HepG2 (cell line): Measurements from ENCODE around the gene SIT1. TPM values are rescaled to one million over a fixed set of nuclear protein-coding genes. Genes with fewer than 3 reads are reported as not detected.
A peak's percentile ranks its signal among the peaks of the same experiment; 100 is the strongest.

Source experiments
- DNMT1 ChIP-seq: sonication (generic); formaldehyde crosslinking; IDR thresholded peaks from 2 replicates; pipeline ENCODE4 v1.5.1; 2020; ENCODE audit warnings: mild to moderate bottlenecking, missing genetic modification reagents
- DR1 ChIP-seq: sonication (generic); formaldehyde crosslinking; IDR thresholded peaks from 2 replicates; pipeline ENCODE4 v1.8.0; 2021; ENCODE audit warnings: mild to moderate bottlenecking, missing genetic modification reagents, inconsistent platforms
- FOXA3 ChIP-seq: IDR thresholded peaks from 2 replicates; pipeline ENCODE4 v1.6.1; 2016; ENCODE audit warnings: missing genetic modification reagents, missing compliant biosample characterization
- FOXP1 ChIP-seq, 2 experiments: fragments of 450-650 bp in 1 of 2; IDR thresholded peaks; 2 replicates each; pipeline ENCODE4 v1.6.1; 2017 to 2018; ENCODE audit warnings: antibody characterized with exemption in 1 of 2
- HHEX ChIP-seq: IDR thresholded peaks from 2 replicates; pipeline ENCODE4 v1.6.1; 2016; ENCODE audit warnings: control low read depth
- KMT2B ChIP-seq: IDR thresholded peaks from 2 replicates; pipeline ENCODE4 v1.6.1; 2016; ENCODE audit warnings: missing genetic modification reagents, missing compliant biosample characterization
- MTERF4 ChIP-seq: sonication (generic); formaldehyde crosslinking; IDR thresholded peaks from 2 replicates; pipeline ENCODE4 v1.8.0; 2023; ENCODE audit warnings: mild to moderate bottlenecking, missing genetic modification reagents
- POGZ ChIP-seq: sonication (generic); formaldehyde crosslinking; IDR thresholded peaks from 2 replicates; pipeline ENCODE4 v1.4.0; 2020; ENCODE audit warnings: mild to moderate bottlenecking, missing genetic modification reagents
- RCOR2 ChIP-seq: IDR thresholded peaks from 2 replicates; pipeline ENCODE4 v1.6.1; 2016; ENCODE audit warnings: missing biosample characterization, missing genetic modification reagents
- RNF2 ChIP-seq: fragments of 450-650 bp; conservative IDR thresholded peaks from 2 replicates; pipeline ENCODE4 v1.6.1; 2016; ENCODE audit warnings: low read depth
- SALL2 ChIP-seq: sonication (generic); formaldehyde crosslinking; IDR thresholded peaks from 2 replicates; pipeline ENCODE4 v1.8.1; 2023; ENCODE audit warnings: mild to moderate bottlenecking, missing genetic modification reagents, inconsistent platforms
- STAT6 ChIP-seq: sonication (generic); formaldehyde crosslinking; IDR thresholded peaks from 2 replicates; pipeline ENCODE4 v1.4.0; 2020; ENCODE audit warnings: missing genetic modification reagents, mild to moderate bottlenecking, borderline replicate concordance
- TEAD2 ChIP-seq: sonication (generic); formaldehyde crosslinking; IDR thresholded peaks from 2 replicates; pipeline ENCODE4 v1.9.0; 2021; ENCODE audit warnings: missing genetic modification reagents
- ZNF253 ChIP-seq: sonication (generic); formaldehyde crosslinking; IDR thresholded peaks from 2 replicates; pipeline ENCODE4 v1.8.0; 2022; ENCODE audit warnings: mild to moderate bottlenecking, missing genetic modification reagents, borderline replicate concordance
- ZNF329 ChIP-seq: sonication (generic); formaldehyde crosslinking; IDR thresholded peaks from 2 replicates; pipeline ENCODE4 v1.9.0; 2021; ENCODE audit warnings: low read depth, mild to moderate bottlenecking, missing genetic modification reagents
- ZNF678 ChIP-seq: sonication (generic); formaldehyde crosslinking; IDR thresholded peaks from 2 replicates; pipeline ENCODE4 v1.4.0; 2020; ENCODE audit warnings: mild to moderate bottlenecking, missing genetic modification reagents
- polyA plus RNA-seq, 8 experiments: library from polyadenylated mRNA; depleted of rRNA in 3 of 8; stranded (reverse) in 7 of 8; unstranded in 1 of 8; fragments of >200 nt; fragmentation: Illumina TruSeq in 4 of 8; extraction: Trizol in 4 of 8; gene quantifications; 2 replicates each; pipeline versions ENCODE4 v1.2.1 to v1.2.3, GENCODE V29; 2011 to 2016; ENCODE audit warnings: low read depth in 4 of 8, missing spikeins in 1 of 8, mixed read lengths in 1 of 8; ENCODE audit not compliant: insufficient read depth in 1 of 8
- total RNA-seq, 5 experiments: library from RNA; depleted of rRNA; stranded (reverse); fragments of >200 nt; fragmentation: Illumina TruSeq; extraction: Trizol; gene quantifications; 2 replicates each; pipeline ENCODE4 v1.2.3, GENCODE V29; 2016; ENCODE audit warnings: low read depth in 1 of 5
- TF ChIP-seq, protein P1 (sequence below): sonication (generic); formaldehyde crosslinking; IDR thresholded peaks from 2 replicates; pipeline ENCODE4 v1.4.0; 2020; ENCODE audit warnings: missing genetic modification reagents; ENCODE audit errors: not compliant biosample characterization
- TF ChIP-seq, protein P2 (sequence below): sonication (generic); formaldehyde crosslinking; IDR thresholded peaks from 2 replicates; pipeline ENCODE4 v1.4.0; 2020; ENCODE audit warnings: missing genetic modification reagents, borderline replicate concordance
- TF ChIP-seq, protein P3 (sequence below), 2 experiments: fragments of 450-650 bp in 1 of 2; sonication (generic) in 1 of 2; formaldehyde crosslinking; IDR thresholded peaks; 2 replicates each; pipeline versions ENCODE4 v1.5.0 to v1.8.0; 2020 to 2022; ENCODE audit warnings: mild to moderate bottlenecking in 1 of 2, missing genetic modification reagents in 1 of 2
- TF ChIP-seq, protein P4 (sequence below): sonication (generic); formaldehyde crosslinking; IDR thresholded peaks from 2 replicates; pipeline ENCODE4 v1.4.0; 2020; ENCODE audit warnings: mild to moderate bottlenecking, missing genetic modification reagents

Gene SIT1
- total and polyA plus RNA-seq, 2 of the 13 experiments (the other 11 are each of a cell fraction or from before 2014, with no cell fraction given): 0.09 to 6.7 TPM

- TF ChIP-seq STAT6 (no peak), ZNF253 (CRISPR knock-in tag) (no peak), ZNF329 (CRISPR knock-in tag) (no peak), ZNF678 (CRISPR knock-in tag) (no peak), FOXP1 (IDR thresholded peaks at IDR 0.05) (no peak), FOXP1 (CRISPR knock-in tag; IDR thresholded peaks at IDR 0.05) (no peak; the same call in 1 of the 2 replicates), TEAD2 (no peak), POGZ (CRISPR knock-in tag) (peak; percentile 100), RNF2 (0 out of 2 replicates have a peak, but pooled peaks have one; percentile 39), KMT2B (CRISPR knock-in tag) (peak; percentile 90), SALL2 (CRISPR knock-in tag) (no peak; the same call in 1 of the 2 replicates), DR1 (peak; percentile 99), HHEX (CRISPR knock-in tag) (no peak), RCOR2 (CRISPR knock-in tag) (peak; percentile 49; the same call in 1 of the 2 replicates), FOXA3 (peak; percentile 62), MTERF4 (CRISPR knock-in tag) (no peak), DNMT1 (CRISPR knock-in tag) (no peak)
- TF ChIP-seq, protein P1, sequence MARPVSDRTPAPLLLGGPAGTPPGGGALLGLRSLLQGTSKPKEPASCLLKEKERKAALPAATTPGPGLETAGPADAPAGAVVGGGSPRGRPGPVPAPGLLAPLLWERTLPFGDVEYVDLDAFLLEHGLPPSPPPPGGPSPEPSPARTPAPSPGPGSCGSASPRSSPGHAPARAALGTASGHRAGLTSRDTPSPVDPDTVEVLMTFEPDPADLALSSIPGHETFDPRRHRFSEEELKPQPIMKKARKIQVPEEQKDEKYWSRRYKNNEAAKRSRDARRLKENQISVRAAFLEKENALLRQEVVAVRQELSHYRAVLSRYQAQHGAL (CRISPR knock-in tag): no peak
- TF ChIP-seq, protein P2, sequence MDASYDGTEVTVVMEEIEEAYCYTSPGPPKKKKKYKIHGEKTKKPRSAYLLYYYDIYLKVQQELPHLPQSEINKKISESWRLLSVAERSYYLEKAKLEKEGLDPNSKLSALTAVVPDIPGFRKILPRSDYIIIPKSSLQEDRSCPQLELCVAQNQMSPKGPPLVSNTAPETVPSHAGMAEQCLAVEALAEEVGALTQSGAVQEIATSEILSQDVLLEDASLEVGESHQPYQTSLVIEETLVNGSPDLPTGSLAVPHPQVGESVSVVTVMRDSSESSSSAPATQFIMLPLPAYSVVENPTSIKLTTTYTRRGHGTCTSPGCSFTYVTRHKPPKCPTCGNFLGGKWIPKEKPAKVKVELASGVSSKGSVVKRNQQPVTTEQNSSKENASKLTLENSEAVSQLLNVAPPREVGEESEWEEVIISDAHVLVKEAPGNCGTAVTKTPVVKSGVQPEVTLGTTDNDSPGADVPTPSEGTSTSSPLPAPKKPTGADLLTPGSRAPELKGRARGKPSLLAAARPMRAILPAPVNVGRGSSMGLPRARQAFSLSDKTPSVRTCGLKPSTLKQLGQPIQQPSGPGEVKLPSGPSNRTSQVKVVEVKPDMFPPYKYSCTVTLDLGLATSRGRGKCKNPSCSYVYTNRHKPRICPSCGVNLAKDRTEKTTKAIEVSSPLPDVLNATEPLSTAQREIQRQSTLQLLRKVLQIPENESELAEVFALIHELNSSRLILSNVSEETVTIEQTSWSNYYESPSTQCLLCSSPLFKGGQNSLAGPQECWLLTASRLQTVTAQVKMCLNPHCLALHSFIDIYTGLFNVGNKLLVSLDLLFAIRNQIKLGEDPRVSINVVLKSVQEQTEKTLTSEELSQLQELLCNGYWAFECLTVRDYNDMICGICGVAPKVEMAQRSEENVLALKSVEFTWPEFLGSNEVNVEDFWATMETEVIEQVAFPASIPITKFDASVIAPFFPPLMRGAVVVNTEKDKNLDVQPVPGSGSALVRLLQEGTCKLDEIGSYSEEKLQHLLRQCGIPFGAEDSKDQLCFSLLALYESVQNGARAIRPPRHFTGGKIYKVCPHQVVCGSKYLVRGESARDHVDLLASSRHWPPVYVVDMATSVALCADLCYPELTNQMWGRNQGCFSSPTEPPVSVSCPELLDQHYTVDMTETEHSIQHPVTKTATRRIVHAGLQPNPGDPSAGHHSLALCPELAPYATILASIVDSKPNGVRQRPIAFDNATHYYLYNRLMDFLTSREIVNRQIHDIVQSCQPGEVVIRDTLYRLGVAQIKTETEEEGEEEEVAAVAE (CRISPR knock-in tag): peak; percentile 87
- TF ChIP-seq, protein P3, sequence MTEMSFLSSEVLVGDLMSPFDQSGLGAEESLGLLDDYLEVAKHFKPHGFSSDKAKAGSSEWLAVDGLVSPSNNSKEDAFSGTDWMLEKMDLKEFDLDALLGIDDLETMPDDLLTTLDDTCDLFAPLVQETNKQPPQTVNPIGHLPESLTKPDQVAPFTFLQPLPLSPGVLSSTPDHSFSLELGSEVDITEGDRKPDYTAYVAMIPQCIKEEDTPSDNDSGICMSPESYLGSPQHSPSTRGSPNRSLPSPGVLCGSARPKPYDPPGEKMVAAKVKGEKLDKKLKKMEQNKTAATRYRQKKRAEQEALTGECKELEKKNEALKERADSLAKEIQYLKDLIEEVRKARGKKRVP (CRISPR knock-in tag; IDR thresholded peaks at IDR 0.05): no peak
- TF ChIP-seq, protein P4, sequence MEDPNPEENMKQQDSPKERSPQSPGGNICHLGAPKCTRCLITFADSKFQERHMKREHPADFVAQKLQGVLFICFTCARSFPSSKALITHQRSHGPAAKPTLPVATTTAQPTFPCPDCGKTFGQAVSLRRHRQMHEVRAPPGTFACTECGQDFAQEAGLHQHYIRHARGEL (CRISPR knock-in tag): no peak
Observed at GRCh38 chr9:35603986-35604577, 46.6 kb downstream of the SIT1 start (continued).
